ENCODE data around the gene GRK5. TPM values are rescaled to one million over a fixed set of nuclear protein-coding genes. Genes with fewer than 3 reads are reported as not detected.

Gene GRK5
- total RNA-seq, 4 donors from 2014 or later, result 6.0 to 111 (median 9.5) TPM

DNA sequence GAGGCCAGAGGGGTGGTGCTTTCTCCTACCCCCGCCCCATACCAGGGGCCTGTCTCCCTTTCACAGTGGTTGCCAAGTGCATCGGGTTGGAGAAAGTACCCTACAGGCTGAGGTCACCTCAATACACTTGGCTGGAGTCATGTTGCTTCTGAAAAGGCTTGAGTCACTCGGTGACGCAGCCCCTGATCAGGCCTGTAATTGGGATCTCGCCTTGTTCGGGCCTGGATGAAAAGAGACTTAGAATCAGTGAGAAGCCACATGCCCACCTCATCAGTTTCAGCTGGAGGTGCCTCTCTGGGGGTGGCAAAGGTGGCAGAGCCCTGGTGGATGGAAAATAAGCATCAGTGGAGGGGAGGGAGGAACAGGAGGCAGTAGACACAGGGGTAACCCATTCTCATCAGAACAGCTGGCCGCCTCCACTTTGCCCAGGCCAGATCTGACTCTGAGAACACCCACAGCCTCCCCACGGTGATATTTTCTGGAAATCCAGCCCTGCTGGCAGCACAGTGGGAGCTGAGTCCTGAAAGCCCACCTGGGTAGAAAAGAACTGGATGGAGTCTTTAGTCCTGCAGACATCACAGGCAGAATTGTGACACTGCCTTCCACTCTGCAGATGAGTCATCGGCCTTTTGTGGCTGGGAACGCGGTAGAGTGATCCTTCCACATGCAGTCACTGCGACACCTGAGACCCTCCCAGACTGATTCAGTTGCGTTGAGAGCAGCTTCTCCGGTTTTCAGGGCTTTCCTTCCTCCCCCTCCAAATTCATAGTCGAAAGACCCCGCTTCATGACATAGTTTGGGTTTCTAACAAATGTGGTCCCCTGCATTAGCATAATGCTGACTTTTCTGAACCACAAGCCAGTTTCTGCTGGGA, 108.0 kb downstream of the GRK5 start:
- no peaks in the 10 kb centered on the region for H3K36me3 ChIP-seq
- DNase-seq, result peak; percentile 45
- H3K4me1 ChIP-seq, result peaks cover 12 to 43% (median 18%) of the 10 kb centered on the region in 4 donors
- WGBS, 2 donors (ENCODE audit: low coverage in 1 of 2), result 62% methylated on average over 16 of the region's 16 CpGs; no CpG with 5 or more reads in 1 of the 2 donors
- TF ChIP-seq EP300 (IDR thresholded peaks at IDR 0.05; ENCODE audit: low read depth) (no peak), POLR2A (IDR thresholded peaks at IDR 0.05) (no peak), POLR2AphosphoS5 (IDR thresholded peaks at IDR 0.05) (no peak)
- TF ChIP-seq, protein P1, sequence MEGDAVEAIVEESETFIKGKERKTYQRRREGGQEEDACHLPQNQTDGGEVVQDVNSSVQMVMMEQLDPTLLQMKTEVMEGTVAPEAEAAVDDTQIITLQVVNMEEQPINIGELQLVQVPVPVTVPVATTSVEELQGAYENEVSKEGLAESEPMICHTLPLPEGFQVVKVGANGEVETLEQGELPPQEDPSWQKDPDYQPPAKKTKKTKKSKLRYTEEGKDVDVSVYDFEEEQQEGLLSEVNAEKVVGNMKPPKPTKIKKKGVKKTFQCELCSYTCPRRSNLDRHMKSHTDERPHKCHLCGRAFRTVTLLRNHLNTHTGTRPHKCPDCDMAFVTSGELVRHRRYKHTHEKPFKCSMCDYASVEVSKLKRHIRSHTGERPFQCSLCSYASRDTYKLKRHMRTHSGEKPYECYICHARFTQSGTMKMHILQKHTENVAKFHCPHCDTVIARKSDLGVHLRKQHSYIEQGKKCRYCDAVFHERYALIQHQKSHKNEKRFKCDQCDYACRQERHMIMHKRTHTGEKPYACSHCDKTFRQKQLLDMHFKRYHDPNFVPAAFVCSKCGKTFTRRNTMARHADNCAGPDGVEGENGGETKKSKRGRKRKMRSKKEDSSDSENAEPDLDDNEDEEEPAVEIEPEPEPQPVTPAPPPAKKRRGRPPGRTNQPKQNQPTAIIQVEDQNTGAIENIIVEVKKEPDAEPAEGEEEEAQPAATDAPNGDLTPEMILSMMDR (IDR thresholded peaks at IDR 0.05), result no peak
- H3K9me3 ChIP-seq, result no peaks in the 10 kb centered on the region
- H3K27ac ChIP-seq, result peak overlapping the region; percentile 42 to 75 (median 62)
- intact Hi-C loops (cut with DNase I; ENCODE audit: low total_unique reads), result no loop called here
- no peak overlapping the region for H3K4me3 ChIP-seq
- H3K27me3 ChIP-seq, result no peaks in the 10 kb centered on the region
- in situ Hi-C loops (cut with MboI; ENCODE audit: low pct_ligation_motif_present in 1 of 4, low pct_unique_long_range_greater_than_20kb in 1 of 4, low sequenced_read_pairs in 3 of 4), result no loop called here

DNA sequence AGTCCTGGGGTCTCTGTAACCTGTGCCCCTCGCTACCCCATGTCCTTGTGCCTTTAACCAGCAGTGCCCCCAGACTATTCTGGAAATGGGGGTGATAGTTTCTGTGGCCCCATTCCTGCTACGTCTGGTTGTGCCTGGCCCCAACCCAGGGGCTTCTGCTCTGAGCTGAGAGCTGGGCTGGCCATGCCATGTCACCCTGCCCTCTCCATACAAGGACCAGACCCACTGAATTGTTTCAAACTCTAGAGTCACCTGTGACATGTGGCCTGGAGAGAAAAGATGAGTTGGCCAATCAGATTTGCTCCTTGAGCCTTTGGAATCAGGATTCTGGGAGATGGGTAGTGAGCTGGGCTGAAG, 108.6 kb downstream of the GRK5 start:
- no peak for TF ChIP-seq EP300 (IDR thresholded peaks at IDR 0.05; ENCODE audit: low read depth)
- TF ChIP-seq, protein P1 (IDR thresholded peaks at IDR 0.05), result no peak
- TF ChIP-seq POLR2A (IDR thresholded peaks at IDR 0.05), result no peak
- TF ChIP-seq POLR2AphosphoS5 (IDR thresholded peaks at IDR 0.05), result no peak
- Histone ChIP-seq H3K27me3 (no peaks in the 10 kb centered on the region), H3K36me3 (no peaks in the 10 kb centered on the region), H3K27ac (peak overlapping the region; percentile 42 to 75 (median 62)), H3K9me3 (no peaks in the 10 kb centered on the region), H3K4me3 (no peak overlapping the region), H3K4me1 (peaks cover 12 to 38% (median 15%) of the 10 kb centered on the region in 4 donors)
- whole genome bisulfite sequencing, 2 donors (ENCODE audit: low coverage in 1 of 2), result 91% methylated on average over 2 of the region's 2 CpGs; no CpG with 5 or more reads in 1 of the 2 donors
- intact Hi-C loops (cut with DNase I; ENCODE audit: low total_unique reads), result no loop called here
- in situ Hi-C loops (cut with MboI; ENCODE audit: low pct_ligation_motif_present in 1 of 4, low pct_unique_long_range_greater_than_20kb in 1 of 4, low sequenced_read_pairs in 3 of 4), result no loop called here
- no peak for DNase-seq

DNA sequence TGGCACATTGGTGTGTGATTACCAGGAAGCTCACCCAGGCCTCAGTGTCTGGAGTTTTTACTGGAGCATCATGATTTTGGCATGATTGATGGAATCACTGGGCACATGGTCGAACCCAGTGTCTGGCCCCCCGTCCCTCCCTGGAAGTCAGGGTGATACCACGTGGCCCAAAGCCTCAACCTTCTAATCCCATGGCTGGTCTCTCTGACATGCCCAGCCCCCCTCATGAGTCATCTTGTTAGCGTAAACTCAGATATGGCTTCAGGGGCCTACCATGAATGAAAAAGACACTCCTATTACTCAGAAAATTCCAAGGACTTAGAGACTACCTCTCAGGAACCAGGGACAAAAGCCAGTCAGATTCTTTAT, 109.3 kb downstream of the GRK5 start:
- Histone ChIP-seq H3K4me1 (peaks cover 12 to 38% (median 15%) of the 10 kb centered on the region in 4 donors), H3K36me3 (no peaks in the 10 kb centered on the region), H3K4me3 (no peak overlapping the region), H3K9me3 (no peaks in the 10 kb centered on the region), H3K27ac (peak overlapping the region; percentile 42 to 75 (median 62)), H3K27me3 (no peaks in the 10 kb centered on the region)
- intact Hi-C loops (cut with DNase I; ENCODE audit: low total_unique reads) (no loop called here), in situ Hi-C loops (cut with MboI; ENCODE audit: low pct_ligation_motif_present in 1 of 4, low pct_unique_long_range_greater_than_20kb in 1 of 4, low sequenced_read_pairs in 3 of 4) (no loop called here)
- WGBS, 2 donors (ENCODE audit: low coverage in 1 of 2), result 58% methylated on average over 4 of the region's 4 CpGs; no CpG with 5 or more reads in 1 of the 2 donors
- TF ChIP-seq EP300 (IDR thresholded peaks at IDR 0.05; ENCODE audit: low read depth), result no peak
- TF ChIP-seq POLR2AphosphoS5 (IDR thresholded peaks at IDR 0.05), result no peak
- TF ChIP-seq, protein P1 (IDR thresholded peaks at IDR 0.05), result no peak
- no peak for TF ChIP-seq POLR2A (IDR thresholded peaks at IDR 0.05)
- no peak for DNase-seq

DNA sequence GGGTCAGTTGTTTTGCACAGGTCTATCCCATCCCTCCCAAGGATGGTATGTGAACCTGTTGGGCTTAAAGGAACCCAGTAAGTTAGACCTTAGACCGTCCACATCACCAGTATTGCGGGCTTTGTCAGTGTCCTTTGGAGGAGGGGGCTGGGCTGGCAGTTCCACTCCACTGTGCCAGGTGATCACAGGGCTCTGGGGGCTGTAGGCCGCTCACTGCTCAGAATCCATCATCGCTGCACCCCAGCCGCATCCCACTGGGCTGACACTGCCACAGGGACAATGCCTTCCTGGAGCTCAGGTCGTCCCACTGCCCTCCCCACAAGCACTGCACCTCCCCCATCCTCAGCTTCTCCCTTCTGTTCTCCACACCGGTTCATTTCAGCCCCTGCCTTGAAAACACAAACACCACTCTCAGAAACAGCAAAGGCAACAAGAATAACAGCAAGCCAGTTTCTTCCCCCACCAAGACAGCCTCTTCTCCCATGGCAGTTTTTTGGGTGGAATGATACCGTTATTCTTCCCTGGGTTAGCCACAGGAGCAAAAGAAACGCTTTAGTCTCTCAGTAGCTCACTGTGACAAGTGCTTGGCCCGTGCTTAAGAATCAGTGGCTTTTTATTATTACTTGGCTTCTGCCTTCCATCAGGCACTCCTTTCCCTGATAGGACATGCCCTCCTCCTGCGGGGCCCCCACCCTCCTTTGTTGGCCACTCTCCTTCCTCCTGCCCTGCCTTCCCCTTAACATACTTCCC, 111.2 kb downstream of the GRK5 start:
- H3K9me3 ChIP-seq, result no peaks in the 10 kb centered on the region
- no peak overlapping the region for H3K27ac ChIP-seq
- no peaks in the 10 kb centered on the region for H3K27me3 ChIP-seq
- intact Hi-C loops (cut with DNase I; ENCODE audit: low total_unique reads), result no loop called here
- in situ Hi-C loops (cut with MboI; ENCODE audit: low pct_ligation_motif_present in 1 of 4, low pct_unique_long_range_greater_than_20kb in 1 of 4, low sequenced_read_pairs in 3 of 4), result no loop called here
- H3K36me3 ChIP-seq, result no peaks in the 10 kb centered on the region
- no peak for DNase-seq
- TF ChIP-seq EP300 (IDR thresholded peaks at IDR 0.05; ENCODE audit: low read depth), result no peak
- no peak for TF ChIP-seq POLR2A (IDR thresholded peaks at IDR 0.05)
- TF ChIP-seq, protein P1 (IDR thresholded peaks at IDR 0.05), result no peak
- no peak for TF ChIP-seq POLR2AphosphoS5 (IDR thresholded peaks at IDR 0.05)
- no peak overlapping the region for H3K4me3 ChIP-seq
- 63 to 83% methylated on average over 1 to 11 of the region's 11 CpGs for WGBS, 2 donors (ENCODE audit: low coverage in 1 of 2)
- H3K4me1 ChIP-seq, result peaks cover 12 to 38% (median 17%) of the 10 kb centered on the region in 4 donors
